ENCODE measurements around the gene MFSD1. TPM values are rescaled to one million over a fixed set of nuclear protein-coding genes. Genes with fewer than 3 reads are reported as not detected.

MFSD1 gene
- total and polyA plus RNA-seq, 2 of the 13 experiments (the other 11 are each of a cell fraction or from before 2014, with no cell fraction given), result 17.3 to 37.9 TPM

- TF ChIP-seq ZNF569 (CRISPR knock-in tag; IDR thresholded peaks at IDR 0.05; ENCODE audit: borderline replicate concordance) (no peak), STAT5B (CRISPR knock-in tag; IDR thresholded peaks at IDR 0.05) (no peak), ZNF350 (CRISPR knock-in tag; IDR thresholded peaks at IDR 0.05; ENCODE audit: borderline replicate concordance, low read depth) (no peak), ZNF747 (CRISPR knock-in tag; IDR thresholded peaks at IDR 0.05; ENCODE audit: borderline replicate concordance) (no peak)
- TF ChIP-seq, protein P1, sequence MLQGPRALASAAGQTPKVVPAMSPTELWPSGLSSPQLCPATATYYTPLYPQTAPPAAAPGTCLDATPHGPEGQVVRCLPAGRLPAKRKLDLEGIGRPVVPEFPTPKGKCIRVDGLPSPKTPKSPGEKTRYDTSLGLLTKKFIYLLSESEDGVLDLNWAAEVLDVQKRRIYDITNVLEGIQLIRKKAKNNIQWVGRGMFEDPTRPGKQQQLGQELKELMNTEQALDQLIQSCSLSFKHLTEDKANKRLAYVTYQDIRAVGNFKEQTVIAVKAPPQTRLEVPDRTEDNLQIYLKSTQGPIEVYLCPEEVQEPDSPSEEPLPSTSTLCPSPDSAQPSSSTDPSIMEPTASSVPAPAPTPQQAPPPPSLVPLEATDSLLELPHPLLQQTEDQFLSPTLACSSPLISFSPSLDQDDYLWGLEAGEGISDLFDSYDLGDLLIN (CRISPR knock-in tag; IDR thresholded peaks at IDR 0.05; ENCODE audit: borderline replicate concordance), result no peak
These were observed 28.7 kb upstream of the MFSD1 start (continued) for GRCh38 chr3:158773166-158773565.

DNA sequence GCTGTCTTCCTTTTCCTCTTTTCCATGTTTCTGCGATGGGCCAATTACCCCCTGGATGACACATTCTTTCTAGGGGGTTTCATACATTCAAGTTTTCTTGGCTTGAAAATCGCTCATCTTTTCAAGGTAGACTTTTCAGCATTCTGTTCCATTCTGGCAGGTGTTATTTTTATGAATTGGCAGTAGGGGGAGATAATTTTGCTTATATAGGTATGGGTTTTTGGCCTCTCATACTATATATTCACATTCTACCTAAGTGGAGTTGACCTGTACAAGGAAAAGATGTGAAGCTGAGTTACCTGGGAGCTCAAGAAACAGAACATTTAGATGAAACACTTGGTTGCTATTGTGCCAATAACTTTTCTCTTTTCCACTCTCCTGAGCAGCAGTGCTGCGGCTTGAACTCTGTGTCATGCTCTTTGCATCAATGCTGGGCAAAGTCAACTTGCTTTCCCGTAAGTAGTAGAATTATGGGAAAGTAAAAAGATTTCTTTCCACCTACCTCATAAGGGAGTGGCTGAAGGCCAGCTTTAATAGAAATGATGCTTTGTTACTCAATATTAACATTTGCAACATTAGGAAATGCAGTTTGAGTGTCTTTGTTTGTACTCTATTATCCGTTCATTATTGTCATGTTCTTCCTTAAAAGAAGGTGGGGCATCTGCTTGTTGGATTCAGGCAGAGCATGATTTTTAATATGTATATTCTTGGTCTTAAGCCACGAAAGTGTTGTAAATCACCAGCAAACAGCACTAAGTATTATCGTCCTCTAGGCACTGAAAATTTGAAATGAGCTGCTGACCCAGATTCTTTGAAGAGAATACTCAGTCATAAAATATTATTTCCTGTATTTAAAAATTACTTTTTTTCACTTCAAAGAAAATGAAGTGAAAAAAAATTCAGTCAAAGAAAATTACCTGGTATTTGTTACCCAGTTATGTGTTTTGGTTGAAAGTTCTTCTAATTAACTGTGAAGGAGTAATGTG, 27.7 kb upstream of the MFSD1 start:
- DNase-seq (ENCODE audit: low spot score), result no peak
- POLR2A ChIA-PET, result no interaction called here

More for the DNA sequence above, 27.7 kb upstream of the MFSD1 start:
- intact Hi-C loops (cut with micrococcal nuclease; ENCODE audit: unreplicated experiment), result no loop called here
- no TSS peak for BruUV-seq (replicated peaks)
- in situ Hi-C loops (cut with HindIII; ENCODE audit: extremely low pct_ligation_motif_present, low pct_unique_long_range_greater_than_20kb), result no loop called here
- Histone ChIP-seq H3K27ac (ENCODE audit: extremely low read length, insufficient read depth, low read length) (no peak overlapping the region), H3K79me2 (ENCODE audit: insufficient read depth, low read length) (no peaks in the 10 kb centered on the region), H3K4me1 (ENCODE audit: insufficient read depth, low read length) (peaks cover 50% of the 10 kb centered on the region), H3K4me2 (ENCODE audit: low read depth, low read length) (no peak overlapping the region), H3K9ac (ENCODE audit: insufficient read depth, low read depth, low read length) (no peak overlapping the region), H4K20me1 (ENCODE audit: insufficient read depth, low read length) (no peaks in the 10 kb centered on the region), H3K36me3 (replicated peaks in 1 of 2; ENCODE audit: control insufficient read depth in 1 of 2, insufficient read depth in 2 of 2, low read length in 2 of 2) (no peaks in the 10 kb centered on the region), H3K9me3 (ENCODE audit: low read length) (no peaks in the 10 kb centered on the region), H3K4me3 (replicated peaks in 1 of 3; ENCODE audit: insufficient read depth in 1 of 3, low read depth in 2 of 3, low read length in 3 of 3) (no peak overlapping the region), H3K27me3 (ENCODE audit: control insufficient read depth in 1 of 2, insufficient read depth in 2 of 2, low read length in 2 of 2) (no peaks in the 10 kb centered on the region), H2AFZ (ENCODE audit: low read length) (no peak overlapping the region)
- ATAC-seq (no peak), FAIRE-seq (no peak)
- CTCF ChIA-PET (ENCODE audit: low intra/inter-chr PET ratio, low total read pairs), result no interaction called here
- no peak for TF ChIP-seq ZNF615 (CRISPR knock-in tag; IDR thresholded peaks at IDR 0.05; ENCODE audit: borderline replicate concordance)
- TF ChIP-seq GMEB1 (CRISPR knock-in tag; IDR thresholded peaks at IDR 0.05; ENCODE audit: borderline replicate concordance), result no peak
- TF ChIP-seq KLF11 (CRISPR knock-in tag; IDR thresholded peaks at IDR 0.05), result no peak
- no peak for TF ChIP-seq KDM5A (IDR thresholded peaks at IDR 0.05; ENCODE audit: borderline replicate concordance, low read length)
- 86% methylated on average over 7 of the region's 7 CpGs for WGBS (ENCODE audit: low lambda C conversion rate)

All from HepG2 (cell line).